SKM-1 treated with dmso at 0.1 percent for 144 hours (cell line): ENCODE measurements around the gene CLEC16A.

ENCODE experiments used
- DNase-seq: peaks from one replicate; lab custom pipeline; 2025; ENCODE audit not compliant: unreplicated experiment; lab: John Stamatoyannopoulos, UW

Gene CLEC16A

DNA sequence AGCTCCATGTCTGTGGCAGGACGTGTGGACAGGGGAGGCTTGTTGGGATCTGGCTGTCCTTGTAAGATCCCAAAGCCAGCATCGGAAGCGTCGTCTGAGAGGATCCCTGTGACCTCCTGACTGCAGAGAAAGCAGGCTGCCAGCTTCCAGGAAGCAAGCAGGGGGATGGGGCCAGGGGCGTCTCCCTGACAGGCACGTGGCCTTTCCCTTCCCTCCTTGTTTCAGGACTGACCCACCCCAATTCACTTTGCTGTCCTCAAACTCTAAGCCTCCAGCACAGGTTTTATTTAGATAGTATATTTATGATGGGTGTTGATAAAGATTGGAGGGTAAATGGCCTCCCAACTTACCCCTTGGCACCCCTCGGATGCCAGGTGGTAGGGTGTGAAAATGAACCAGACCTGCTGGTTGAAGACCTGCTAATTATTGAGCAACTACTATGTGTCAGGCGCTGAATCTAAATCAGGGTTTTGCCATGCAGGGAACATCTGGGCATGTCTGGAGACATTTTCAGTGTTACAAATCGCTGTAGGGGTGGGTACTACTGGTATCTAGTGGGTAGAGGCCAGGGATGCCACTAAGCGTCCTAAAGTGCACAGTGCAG, 287.1 kb downstream of the CLEC16A start:
- DNase-seq = no peak
